NCI-H1436 (cell line): ENCODE results near the gene SCGB3A2.

Experiments
- DNase-seq: peaks from one replicate; lab custom pipeline; 2025; lab: John Stamatoyannopoulos, UW

The SCGB3A2 gene, protein sequence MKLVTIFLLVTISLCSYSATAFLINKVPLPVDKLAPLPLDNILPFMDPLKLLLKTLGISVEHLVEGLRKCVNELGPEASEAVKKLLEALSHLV

DNA sequence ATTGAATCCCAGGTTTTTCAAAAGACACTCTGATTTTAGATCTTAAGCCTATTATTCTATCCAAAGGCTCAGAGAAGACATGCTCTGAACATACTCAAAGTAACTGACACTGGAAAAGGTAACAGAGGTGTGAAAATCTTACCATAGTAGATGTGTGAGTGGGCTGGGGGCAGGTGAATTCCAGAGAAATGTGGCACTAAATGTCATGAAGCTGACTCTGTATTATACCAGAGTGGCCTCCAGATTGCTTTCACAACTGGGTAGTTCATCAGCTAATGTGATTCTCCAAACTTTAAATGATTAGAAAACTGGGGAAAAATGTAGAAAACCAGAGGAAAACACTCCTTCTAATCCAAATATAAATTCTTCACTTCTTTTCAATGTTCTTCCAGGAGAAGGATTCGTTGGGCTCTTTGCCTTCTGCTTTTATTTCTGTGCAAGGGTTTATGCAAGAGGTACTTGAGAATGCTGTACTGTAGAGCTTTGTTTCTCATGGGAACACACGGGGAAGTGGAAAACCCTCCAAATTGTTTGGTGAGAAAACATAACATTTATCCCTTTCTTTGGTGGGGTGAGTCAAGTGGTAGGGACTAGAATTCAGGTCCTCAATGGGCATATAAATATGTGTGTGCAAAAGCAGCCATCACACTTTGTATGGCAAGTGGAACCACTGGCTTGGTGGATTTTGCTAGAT lies at the start of gene SCGB3A2:
Gene SCGB3A2, plus strand, starts transcription at position 646 of the 694 bp plus-strand sequence. CDS start 93 bp downstream, outside the sequence.
- no peak for DNase-seq

GRCh38 chr5:147830035-147830434 lies 48.5 kb upstream of the SCGB3A2 start:
- DNase-seq, result no peak

GRCh38 chr5:147831465-147831864 lies 47.0 kb upstream of the SCGB3A2 start, which contains the start of gene SPINK1:
Gene SPINK1 (minus strand): TSS chr5:147831671. CDS start chr5:147831577, 94 bp downstream.
- DNase-seq, result no peak

- no peak for DNase-seq
Observed at GRCh38 chr5:147832541-147832940, 46.0 kb upstream of the SCGB3A2 start.

DNA sequence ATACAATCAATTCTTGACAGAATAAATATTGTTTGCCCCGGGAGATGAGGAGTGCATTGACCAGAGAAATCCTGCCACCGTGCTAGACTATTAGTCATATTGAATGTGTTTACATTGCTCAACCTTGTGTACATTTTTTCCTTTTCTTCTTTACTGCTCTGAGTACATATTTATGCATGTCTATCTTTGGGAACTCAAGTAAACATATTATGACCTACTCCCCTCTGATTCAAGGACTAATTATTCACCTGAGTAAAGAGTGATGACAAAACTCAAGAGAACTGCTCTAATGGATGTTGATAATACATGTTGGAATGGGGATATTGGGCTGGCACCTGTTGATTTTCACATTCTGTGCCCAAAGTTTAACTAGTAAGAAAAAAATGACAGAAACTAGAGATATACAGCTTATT lies 43.1 kb upstream of the SCGB3A2 start:
- no peak for DNase-seq

DNA sequence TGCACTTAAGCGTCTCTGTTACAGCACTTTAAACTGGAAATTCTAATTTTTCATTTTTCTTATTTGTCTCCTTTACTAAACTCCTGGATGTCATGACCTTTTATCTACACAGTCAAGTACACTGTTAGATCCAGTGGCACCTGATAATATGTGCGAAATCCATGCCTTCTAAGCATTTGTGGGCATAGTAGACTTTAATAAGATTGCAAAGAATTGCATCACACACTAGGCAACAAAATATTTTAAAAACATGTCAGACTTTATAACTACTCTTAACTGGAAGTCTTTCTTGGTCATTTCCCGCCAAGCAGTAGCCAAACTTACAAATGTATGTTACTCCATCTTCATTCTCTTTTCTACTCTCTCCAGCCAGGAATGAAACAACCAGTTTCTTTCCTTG lies 42.1 kb upstream of the SCGB3A2 start:
- no peak for DNase-seq

GRCh38 chr5:147842869-147843268 lies 35.6 kb upstream of the SCGB3A2 start:
- no peak for DNase-seq

DNA sequence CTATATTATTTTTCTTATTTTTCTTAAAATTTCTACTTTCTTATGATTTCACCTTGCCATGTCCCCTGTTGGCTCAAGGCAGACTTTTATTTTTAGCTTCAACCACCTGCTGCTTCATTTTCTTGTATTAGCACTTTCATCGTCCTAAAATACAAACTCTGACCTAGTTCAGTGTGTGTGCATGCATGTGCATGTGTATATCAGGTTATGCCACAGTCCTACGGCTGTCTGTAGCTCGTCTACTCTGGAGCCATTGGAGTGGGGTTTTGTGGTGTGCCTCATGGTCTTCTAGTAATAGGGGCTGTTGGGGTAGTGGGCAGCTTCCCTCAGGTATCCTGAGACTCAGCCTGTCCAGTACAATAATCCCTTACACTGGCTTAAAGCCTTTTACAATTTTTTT lies 33.7 kb upstream of the SCGB3A2 start:
- DNase-seq, result no peak

- no peak for DNase-seq
Observed at GRCh38 chr5:147845618-147846017, 32.9 kb upstream of the SCGB3A2 start.

DNA sequence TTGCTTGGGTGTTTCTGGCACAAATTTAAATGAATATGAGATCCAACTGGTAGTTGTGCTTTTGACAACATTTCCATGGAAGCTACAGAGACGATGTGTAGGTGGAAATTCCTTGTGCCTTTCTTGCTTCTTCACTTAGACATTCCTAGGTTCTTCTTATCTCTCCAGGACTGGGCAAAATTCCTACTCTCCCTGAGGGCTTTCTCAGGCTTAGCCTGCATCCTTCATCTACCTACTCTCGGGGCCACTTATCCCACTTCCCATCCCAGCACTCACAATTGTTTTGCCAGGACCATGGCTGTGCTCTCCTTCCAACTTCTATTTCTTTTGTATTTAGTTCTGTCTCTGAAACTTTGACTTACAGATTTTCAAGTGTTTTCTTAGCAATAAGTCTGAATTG lies 29.3 kb upstream of the SCGB3A2 start:
- no peak for DNase-seq

- DNase-seq, result no peak
Observed at GRCh38 chr5:147851578-147851977, 26.9 kb upstream of the SCGB3A2 start.

- no peak for DNase-seq
Observed at GRCh38 chr5:147852365-147852764, 26.1 kb upstream of the SCGB3A2 start.

- DNase-seq, result no peak
Observed at GRCh38 chr5:147853372-147853987, 25.0 kb upstream of the SCGB3A2 start.

GRCh38 chr5:147854331-147854730 lies 24.2 kb upstream of the SCGB3A2 start:
- no peak for DNase-seq

- DNase-seq, result no peak
Observed at GRCh38 chr5:147854894-147855773, 23.4 kb upstream of the SCGB3A2 start.

GRCh38 chr5:147855774-147856069 lies 22.8 kb upstream of the SCGB3A2 start:
- no peak for DNase-seq

- DNase-seq, result no peak
Observed at GRCh38 chr5:147856801-147857200, 21.7 kb upstream of the SCGB3A2 start.

DNA sequence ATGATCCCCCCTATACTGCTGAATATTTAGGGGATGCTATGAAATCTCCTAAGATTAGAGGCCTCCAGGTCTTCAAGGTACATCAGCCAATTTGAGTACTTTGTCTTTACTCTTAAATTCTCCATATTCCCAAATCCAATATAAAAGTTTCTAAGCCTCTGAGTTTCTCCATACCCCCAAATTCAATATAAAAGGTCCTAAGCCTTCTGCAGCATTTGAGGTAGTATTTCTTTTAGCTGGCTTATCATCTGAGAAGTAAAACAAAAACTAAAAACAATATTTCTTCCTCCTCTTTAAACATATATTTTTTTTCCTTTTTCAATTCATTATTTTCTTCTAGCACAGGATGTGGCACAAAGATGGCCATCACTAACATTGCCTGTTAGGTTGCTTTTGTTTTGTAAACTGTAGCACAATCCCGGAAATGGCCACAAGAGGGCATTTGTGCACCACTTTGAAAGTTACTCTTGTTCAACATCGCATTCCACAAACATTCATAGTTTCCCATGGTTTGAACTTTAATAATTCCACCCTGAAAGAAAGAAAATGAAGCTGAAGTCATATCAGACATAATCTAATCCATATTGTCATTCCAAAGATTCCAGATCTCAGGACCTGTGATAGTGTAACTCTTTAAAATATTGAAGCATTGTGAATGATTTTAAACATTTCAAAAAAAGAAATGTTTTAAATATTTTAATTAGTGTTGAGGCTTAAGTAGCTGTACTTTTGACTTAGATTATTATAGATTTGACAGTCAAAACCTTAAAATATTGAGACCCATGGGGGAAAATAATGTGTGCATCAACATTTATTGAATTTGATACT lies 21.0 kb upstream of the SCGB3A2 start:
- peak; percentile 10 for DNase-seq

DNA sequence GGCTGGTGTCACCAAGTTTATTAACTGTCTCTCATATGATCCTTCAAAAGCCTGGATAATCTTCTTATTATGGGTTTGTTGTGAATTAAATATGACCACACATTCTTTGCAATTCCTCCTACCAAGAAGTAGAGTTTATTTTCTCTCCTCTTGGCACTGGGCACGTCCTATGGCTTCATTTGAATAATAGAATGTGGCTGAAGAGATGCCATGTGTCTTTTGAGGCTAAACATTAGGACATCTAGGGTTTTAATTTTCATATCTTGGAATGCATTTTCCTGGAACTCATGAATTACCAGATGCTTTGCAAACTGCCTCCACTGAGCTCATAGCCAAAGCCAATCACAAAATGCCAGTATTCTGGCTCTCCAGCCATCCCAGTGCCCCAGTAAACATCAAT lies 19.9 kb upstream of the SCGB3A2 start:
- no peak for DNase-seq

- no peak for DNase-seq
Observed at GRCh38 chr5:147859962-147860640, 18.4 kb upstream of the SCGB3A2 start.

GRCh38 chr5:147860641-147861025 lies 17.9 kb upstream of the SCGB3A2 start:
- no peak for DNase-seq
